DLD1 (cell line): ENCODE measurements around the gene DTNB.

Experiments
- in situ Hi-C: cut with HindIII; loops from 2 replicates; pipeline ENCODE4 v1.10.0; 2017; ENCODE audit warnings: low sequenced_read_pairs

Gene DTNB

GRCh38 chr2:25332571-25332970 is 340.8 kb downstream of the DTNB start:
- in situ Hi-C loops: no loop called here

- in situ Hi-C loops: no loop called here
Measured at GRCh38 chr2:25331686-25332365, 341.6 kb downstream of the DTNB start.

GRCh38 chr2:25330937-25331336 is 342.4 kb downstream of the DTNB start:
- in situ Hi-C loops: no loop called here

GRCh38 chr2:25330273-25330672 is 343.1 kb downstream of the DTNB start:
- in situ Hi-C loops: no loop called here

- in situ Hi-C loops: no loop called here
Measured at GRCh38 chr2:25328152-25329085, 345.0 kb downstream of the DTNB start.
